Right atrium auricular region (tissue), 2 donors: ENCODE results near the gene ALOX12B. TPM values are rescaled to one million over a fixed set of nuclear protein-coding genes. Genes with fewer than 3 reads are reported as not detected.
"Not testable (repeated sequence)": the region's sequence is repeated elsewhere in the genome, so short reads cannot be mapped to it uniquely, and the experiment has no call there.

Experiments
- DNase-seq: peaks from one replicate; pipeline ENCODE4 v3.0.0-alpha.2; 2019; ENCODE audit warnings: low spot score
- H3K27ac ChIP-seq, 2 donors: fragments of 200-600 bp; sonication (generic); 1 replicate in 1 of 2; 2 replicates in 1 of 2; pipeline ENCODE4 v1.5.1; 2016 to 2019
- H3K27me3 ChIP-seq, 2 donors: fragments of 200-600 bp; sonication (generic); one replicate each; pipeline versions ENCODE4 v1.5.1 to v1.6.0; 2017 to 2019
- H3K36me3 ChIP-seq: fragments of 200-600 bp; sonication (generic); one replicate; pipeline ENCODE4 v1.5.1; 2016
- H3K4me1 ChIP-seq, 2 donors: fragments of 200-600 bp; sonication (generic); one replicate each; pipeline versions ENCODE4 v1.5.1 to v1.6.0; 2017 to 2019
- H3K4me3 ChIP-seq, 2 donors: fragments of 200-600 bp; sonication (generic); 1 replicate in 1 of 2; 2 replicates in 1 of 2; pipeline ENCODE4 v1.5.1; 2017 to 2019; ENCODE audit warnings: mild to moderate bottlenecking in 1 of 2, moderate library complexity in 1 of 2
- H3K9me3 ChIP-seq, 2 donors: fragments of 200-600 bp; sonication (generic); one replicate each; pipeline ENCODE4 v1.5.1; 2019
- total RNA-seq, 2 donors: library from RNA; depleted of rRNA; stranded (reverse); fragments of >200 nt; gene quantifications; one replicate each; pipeline ENCODE4 v1.1.0, GENCODE V29; 2016
- TF ChIP-seq, protein P1 (sequence below), 2 donors: fragments of 200-600 bp; sonication (generic); IDR thresholded peaks; one replicate each; pipeline ENCODE4 v1.5.1; 2019; ENCODE audit warnings: antibody characterized with exemption in 2 of 2

Gene ALOX12B
- total RNA-seq, 2 donors from 2014 or later = 0.43 TPM; not detected in 1

DNA sequence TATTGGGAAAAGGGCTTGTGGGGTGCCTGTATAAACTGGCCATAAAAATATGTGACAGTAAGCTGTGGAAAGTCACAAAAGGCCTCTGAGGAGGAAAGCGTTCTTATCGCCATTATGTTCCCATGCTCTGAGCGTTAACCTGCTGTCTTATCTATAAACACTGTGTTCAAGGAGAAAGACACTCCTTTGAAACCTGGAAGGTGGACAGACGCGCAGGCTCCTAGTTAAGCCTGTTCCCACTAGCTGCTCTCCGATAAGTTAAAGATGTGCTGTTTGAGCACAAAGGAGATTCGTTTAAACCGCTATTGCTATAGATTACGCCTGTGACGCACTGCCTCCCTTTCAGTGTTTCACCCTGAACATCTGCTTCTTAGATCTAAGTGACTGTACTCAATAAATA lies 5.2 kb downstream of the ALOX12B start:
- peaks cover 0 to 13% of the 10 kb centered on the region in 2 donors for H3K4me1 ChIP-seq
- DNase-seq = no peak
- H3K36me3 ChIP-seq = no peaks in the 10 kb centered on the region
- H3K9me3 ChIP-seq = no peaks in the 10 kb centered on the region
- no peak overlapping the region for H3K27ac ChIP-seq
- TF ChIP-seq, protein P1, sequence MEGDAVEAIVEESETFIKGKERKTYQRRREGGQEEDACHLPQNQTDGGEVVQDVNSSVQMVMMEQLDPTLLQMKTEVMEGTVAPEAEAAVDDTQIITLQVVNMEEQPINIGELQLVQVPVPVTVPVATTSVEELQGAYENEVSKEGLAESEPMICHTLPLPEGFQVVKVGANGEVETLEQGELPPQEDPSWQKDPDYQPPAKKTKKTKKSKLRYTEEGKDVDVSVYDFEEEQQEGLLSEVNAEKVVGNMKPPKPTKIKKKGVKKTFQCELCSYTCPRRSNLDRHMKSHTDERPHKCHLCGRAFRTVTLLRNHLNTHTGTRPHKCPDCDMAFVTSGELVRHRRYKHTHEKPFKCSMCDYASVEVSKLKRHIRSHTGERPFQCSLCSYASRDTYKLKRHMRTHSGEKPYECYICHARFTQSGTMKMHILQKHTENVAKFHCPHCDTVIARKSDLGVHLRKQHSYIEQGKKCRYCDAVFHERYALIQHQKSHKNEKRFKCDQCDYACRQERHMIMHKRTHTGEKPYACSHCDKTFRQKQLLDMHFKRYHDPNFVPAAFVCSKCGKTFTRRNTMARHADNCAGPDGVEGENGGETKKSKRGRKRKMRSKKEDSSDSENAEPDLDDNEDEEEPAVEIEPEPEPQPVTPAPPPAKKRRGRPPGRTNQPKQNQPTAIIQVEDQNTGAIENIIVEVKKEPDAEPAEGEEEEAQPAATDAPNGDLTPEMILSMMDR (IDR thresholded peaks at IDR 0.05) = no peak
- H3K27me3 ChIP-seq = peaks cover 0 to 5% of the 10 kb centered on the region in 2 donors
- no peak overlapping the region for H3K4me3 ChIP-seq

GRCh38 chr17:8081876-8082275 lies 5.6 kb downstream of the ALOX12B start:
- H3K27me3 ChIP-seq = peaks cover 0 to 5% of the 10 kb centered on the region in 2 donors

GRCh38 chr17:8080799-8081219 lies 6.7 kb downstream of the ALOX12B start:
- DNase-seq = no peak
- Histone ChIP-seq H3K4me3 (no peak overlapping the region), H3K9me3 (no peaks in the 10 kb centered on the region), H3K27ac (no peak overlapping the region), H3K36me3 (no peaks in the 10 kb centered on the region), H3K4me1 (peaks cover 0 to 13% of the 10 kb centered on the region in 2 donors), H3K27me3 (peaks cover 0 to 5% of the 10 kb centered on the region in 2 donors)
- TF ChIP-seq, protein P1 (IDR thresholded peaks at IDR 0.05) = no peak

More at GRCh38 chr17:8081876-8082275, 5.6 kb downstream of the ALOX12B start:
- no peak overlapping the region for H3K4me3 ChIP-seq
- H3K27ac ChIP-seq = no peak overlapping the region
- H3K36me3 ChIP-seq = no peaks in the 10 kb centered on the region
- DNase-seq = no peak
- H3K9me3 ChIP-seq = no peaks in the 10 kb centered on the region
- H3K4me1 ChIP-seq = peaks cover 0 to 13% of the 10 kb centered on the region in 2 donors
- TF ChIP-seq, protein P1 (IDR thresholded peaks at IDR 0.05) = no peak

DNA sequence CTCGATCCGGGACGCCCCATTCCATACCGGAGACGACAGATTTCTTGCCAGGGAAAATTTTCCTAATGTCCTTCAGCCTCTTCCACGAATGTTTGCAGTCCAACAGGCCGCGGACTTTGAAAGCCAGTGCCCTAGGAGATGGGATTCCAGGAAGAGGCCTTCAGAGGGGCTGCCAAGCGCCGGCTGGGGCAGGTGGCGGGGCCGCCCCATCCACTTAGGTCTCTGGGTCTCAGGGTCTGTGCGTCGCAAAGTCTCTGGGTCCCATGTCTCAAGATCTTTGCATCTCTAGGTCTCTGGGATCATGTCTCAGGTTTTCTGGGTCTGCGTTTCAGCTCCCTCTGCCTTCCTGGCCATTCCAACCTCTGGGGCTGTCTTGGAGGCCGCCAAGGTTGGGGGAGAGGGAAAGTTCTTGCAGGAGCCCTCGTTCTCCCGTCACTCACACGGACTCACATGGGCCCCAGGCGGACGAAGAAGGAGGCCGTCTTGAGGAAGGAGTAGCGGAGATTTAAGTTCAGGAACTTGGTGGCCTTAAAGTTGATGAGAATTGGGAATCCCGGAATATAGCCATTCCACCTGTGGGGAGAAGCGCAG lies 7.2 kb downstream of the ALOX12B start:
- H3K9me3 ChIP-seq = no peaks in the 10 kb centered on the region
- no peaks in the 10 kb centered on the region for H3K36me3 ChIP-seq
- peaks cover 2 to 7% of the 10 kb centered on the region in 2 donors for H3K27me3 ChIP-seq
- H3K4me3 ChIP-seq = peak overlapping the region in 1 of 2 donors; percentile 52
- H3K4me1 ChIP-seq = peaks cover 0 to 13% of the 10 kb centered on the region in 2 donors
- DNase-seq = no peak
- TF ChIP-seq, protein P1 (IDR thresholded peaks at IDR 0.05) = peak in 1 of 2 donors; percentile 19
- no peak overlapping the region for H3K27ac ChIP-seq

DNA sequence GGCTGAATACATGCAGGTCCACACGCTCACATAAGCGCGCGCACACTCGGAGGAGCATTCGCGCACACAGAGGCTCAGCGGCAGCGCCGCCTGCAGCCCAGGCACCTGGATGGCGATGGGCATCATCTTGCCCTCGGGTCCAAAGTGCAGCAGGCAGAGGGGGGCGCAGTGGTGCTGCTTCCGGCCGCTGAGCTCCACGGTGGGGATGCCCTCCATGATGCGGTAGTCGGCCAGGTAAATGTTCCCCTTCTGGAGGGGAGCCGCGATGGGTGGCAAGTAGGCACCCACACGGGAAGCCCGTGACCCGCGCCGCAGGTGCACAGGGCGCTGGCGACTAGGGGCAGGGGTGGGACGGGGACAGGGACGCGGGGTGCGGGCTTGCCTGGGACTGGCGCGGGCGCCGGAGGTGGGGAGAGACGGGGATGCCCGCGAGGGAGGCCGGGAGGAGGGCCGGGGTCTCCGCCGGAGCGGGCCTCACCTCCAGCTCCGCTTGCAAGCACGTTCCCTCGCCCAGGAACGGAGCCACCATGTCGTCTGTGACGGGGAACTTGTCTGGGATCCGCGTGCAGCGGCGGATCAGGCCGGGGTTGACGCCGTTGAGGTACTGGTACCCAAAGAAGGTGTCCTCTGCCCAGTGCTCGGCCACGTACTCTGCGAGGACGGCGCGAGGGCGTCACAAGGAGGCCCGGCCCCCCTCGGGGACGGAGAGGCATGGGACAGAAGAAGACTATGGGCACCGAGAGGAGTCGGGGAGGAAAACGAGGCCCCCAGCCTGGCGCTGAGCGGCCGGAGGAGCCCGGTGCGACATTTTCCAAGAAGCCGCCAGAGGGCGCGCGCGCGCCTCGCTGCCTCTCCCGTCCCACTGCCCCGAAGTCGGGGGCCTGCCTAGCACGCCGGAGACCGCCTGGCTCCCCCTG lies 8.0 kb downstream of the ALOX12B start:
- H3K27me3 ChIP-seq = peaks cover 9 to 14% of the 10 kb centered on the region in 2 donors
- no peaks in the 10 kb centered on the region for H3K36me3 ChIP-seq
- DNase-seq = peak; percentile 69
- TF ChIP-seq, protein P1 (IDR thresholded peaks at IDR 0.05) = peak; percentile 89 to 94
- H3K4me3 ChIP-seq = peak overlapping the region; percentile 27 to 52
- no peak overlapping the region for H3K27ac ChIP-seq
- peaks cover 0 to 13% of the 10 kb centered on the region in 2 donors for H3K4me1 ChIP-seq
- H3K9me3 ChIP-seq = no peaks in the 10 kb centered on the region

GRCh38 chr17:8077939-8078338 lies 9.6 kb downstream of the ALOX12B start:
- H3K4me3 ChIP-seq, DNase-seq, H3K36me3 ChIP-seq, H3K27ac ChIP-seq, H3K9me3 ChIP-seq: not testable (repeated sequence)
- Histone ChIP-seq H3K4me1 (peaks cover 0 to 24% of the 10 kb centered on the region in 2 donors), H3K27me3 (peaks cover 19 to 30% of the 10 kb centered on the region in 2 donors)
